Mucosa of descending colon (tissue), 3 donors: ENCODE data around the gene ASAP3. TPM values are rescaled to one million over a fixed set of nuclear protein-coding genes. Genes with fewer than 3 reads are reported as not detected.

Experiments
- ATAC-seq: fragments of 200-7000 bp; cut with Tn5 transposase; one replicate; pipeline ENCODE4 v1.9.1; 2020; ENCODE audit warnings: mild to moderate bottlenecking, moderate library complexity
- DNase-seq, 3 donors: peaks; one replicate each; pipeline ENCODE4 v3.0.0-alpha.2; 2020
- H3K36me3 ChIP-seq: fragments of 200-600 bp; one replicate; pipeline ENCODE4 v1.8.0; 2021; ENCODE audit warnings: low read depth, mild to moderate bottlenecking
- H3K4me1 ChIP-seq: fragments of 200-600 bp; one replicate; pipeline ENCODE4 v1.8.0; 2021; ENCODE audit warnings: low read depth, mild to moderate bottlenecking
- H3K4me3 ChIP-seq: fragments of 200-600 bp; one replicate; pipeline ENCODE4 v1.8.0; 2021; ENCODE audit warnings: mild to moderate bottlenecking
- H3K9me3 ChIP-seq: fragments of 200-600 bp; one replicate; pipeline ENCODE4 v1.8.0; 2021; ENCODE audit warnings: mild to moderate bottlenecking
- intact Hi-C, 2 donors: fragments of 100-400 bp; cut with DNase I in 1 of 2; cut with micrococcal nuclease in 1 of 2; formaldehyde crosslinking; loops; one replicate each; pipeline versions ENCODE4 v1.11.0 to v1.11.1; 2022; cut with DNase I, micrococcal nuclease
- total RNA-seq, 3 donors: library from RNA; stranded (reverse); fragmentation: NEBNext Ultra II Directional in 2 of 3; extraction: Animal tissue kit (Norgen Biotek cat#: 25700) in 2 of 3; gene quantifications; one replicate each; pipeline versions ENCODE4 v1.2.1 to v1.2.4, GENCODE V29; 2021 to 2023
- TF ChIP-seq, protein P1 (sequence below): fragments of 200-600 bp; IDR thresholded peaks from one replicate; pipeline ENCODE4 v1.8.0; 2022; ENCODE audit warnings: antibody characterized with exemption, mild to moderate bottlenecking
- donor health status: DM: no; HTN: no; CAD: no; lungs with moderate emphysema.
- donor health status: DM: no; HTN: no; CAD: no.
- donor health status: DM: no; HTN: yes; CAD: no.

ASAP3 gene
- total RNA-seq, 3 donors from 2014 or later, result 31.2 to 38.8 (median 37.8) TPM

DNA sequence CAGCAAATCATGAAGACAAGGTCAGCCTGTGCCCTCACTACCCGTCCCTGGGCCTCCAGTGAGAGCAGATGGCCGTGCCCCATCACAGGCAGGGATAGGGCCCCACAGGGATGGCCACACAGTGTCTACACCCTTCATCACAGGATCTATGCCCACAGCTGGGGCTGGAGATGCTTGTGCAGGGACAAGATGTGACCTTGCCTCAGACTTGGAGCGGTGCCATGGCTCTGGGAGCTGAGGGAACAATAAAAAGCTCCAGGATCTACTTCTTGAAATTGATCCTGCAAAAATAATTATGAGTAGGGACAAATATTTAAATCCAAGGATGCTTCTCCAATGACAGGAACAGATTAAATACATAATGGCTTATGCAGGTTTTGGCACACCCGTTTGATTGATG lies 34.0 kb downstream of the ASAP3 start:
- Histone ChIP-seq H3K36me3 (no peaks in the 10 kb centered on the region), H3K9me3 (no peaks in the 10 kb centered on the region), H3K4me3 (no peak overlapping the region), H3K4me1 (peaks cover 19% of the 10 kb centered on the region)
- DNase-seq (peak; percentile 78 to 80 (median 78)), ATAC-seq (no peak)
- intact Hi-C loops, result no loop called here
- TF ChIP-seq, protein P1, sequence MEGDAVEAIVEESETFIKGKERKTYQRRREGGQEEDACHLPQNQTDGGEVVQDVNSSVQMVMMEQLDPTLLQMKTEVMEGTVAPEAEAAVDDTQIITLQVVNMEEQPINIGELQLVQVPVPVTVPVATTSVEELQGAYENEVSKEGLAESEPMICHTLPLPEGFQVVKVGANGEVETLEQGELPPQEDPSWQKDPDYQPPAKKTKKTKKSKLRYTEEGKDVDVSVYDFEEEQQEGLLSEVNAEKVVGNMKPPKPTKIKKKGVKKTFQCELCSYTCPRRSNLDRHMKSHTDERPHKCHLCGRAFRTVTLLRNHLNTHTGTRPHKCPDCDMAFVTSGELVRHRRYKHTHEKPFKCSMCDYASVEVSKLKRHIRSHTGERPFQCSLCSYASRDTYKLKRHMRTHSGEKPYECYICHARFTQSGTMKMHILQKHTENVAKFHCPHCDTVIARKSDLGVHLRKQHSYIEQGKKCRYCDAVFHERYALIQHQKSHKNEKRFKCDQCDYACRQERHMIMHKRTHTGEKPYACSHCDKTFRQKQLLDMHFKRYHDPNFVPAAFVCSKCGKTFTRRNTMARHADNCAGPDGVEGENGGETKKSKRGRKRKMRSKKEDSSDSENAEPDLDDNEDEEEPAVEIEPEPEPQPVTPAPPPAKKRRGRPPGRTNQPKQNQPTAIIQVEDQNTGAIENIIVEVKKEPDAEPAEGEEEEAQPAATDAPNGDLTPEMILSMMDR, result no peak

DNA sequence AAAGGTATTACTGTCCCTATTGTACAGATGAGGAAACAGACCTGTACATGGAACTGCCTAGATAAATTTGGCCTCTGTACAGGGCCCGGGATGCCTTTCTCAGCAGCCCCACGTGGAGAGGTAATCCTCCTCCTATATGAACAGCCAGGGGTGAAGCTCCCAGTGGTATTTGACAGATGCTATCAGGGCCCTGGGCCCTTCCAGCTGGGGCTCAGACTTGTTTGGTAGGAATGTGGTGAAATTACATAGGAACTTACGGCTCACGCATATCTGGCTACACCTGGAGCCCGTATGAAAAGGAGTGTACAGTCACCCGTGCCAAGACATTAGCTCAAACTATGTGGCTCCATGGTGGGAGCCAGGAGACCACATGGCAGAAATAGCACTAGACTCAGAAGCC lies 34.7 kb downstream of the ASAP3 start:
- DNase-seq (no peak), ATAC-seq (no peak)
- H3K9me3 ChIP-seq, result no peaks in the 10 kb centered on the region
- TF ChIP-seq, protein P1, result no peak
- intact Hi-C loops, result no loop called here
- H3K4me1 ChIP-seq, result peaks cover 19% of the 10 kb centered on the region
- H3K4me3 ChIP-seq, result no peak overlapping the region
- H3K36me3 ChIP-seq, result no peaks in the 10 kb centered on the region

DNA sequence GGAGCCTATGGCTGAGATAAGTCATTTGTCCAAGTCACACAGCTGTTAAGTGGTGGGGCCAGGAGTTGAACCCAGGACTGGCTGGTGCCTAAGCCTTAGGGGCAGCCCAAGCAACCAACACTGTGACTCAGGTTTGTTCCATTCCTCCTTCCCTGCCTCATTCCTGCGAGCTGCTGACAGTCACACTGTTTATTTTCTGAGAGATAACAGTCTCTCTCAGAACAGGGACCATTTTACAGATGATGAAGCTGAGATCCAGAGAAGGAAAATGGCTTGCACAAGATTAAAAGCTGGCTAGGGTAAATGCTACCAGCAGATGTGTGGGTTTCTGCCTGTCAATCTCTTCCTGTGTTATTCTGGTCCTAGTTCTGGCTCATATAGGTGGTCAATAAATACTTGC lies 35.1 kb downstream of the ASAP3 start:
- Histone ChIP-seq H3K36me3 (no peaks in the 10 kb centered on the region), H3K4me3 (no peak overlapping the region), H3K4me1 (peaks cover 19% of the 10 kb centered on the region), H3K9me3 (no peaks in the 10 kb centered on the region)
- TF ChIP-seq, protein P1, result no peak
- intact Hi-C loops, result no loop called here
- DNase-seq (no peak), ATAC-seq (no peak)

DNA sequence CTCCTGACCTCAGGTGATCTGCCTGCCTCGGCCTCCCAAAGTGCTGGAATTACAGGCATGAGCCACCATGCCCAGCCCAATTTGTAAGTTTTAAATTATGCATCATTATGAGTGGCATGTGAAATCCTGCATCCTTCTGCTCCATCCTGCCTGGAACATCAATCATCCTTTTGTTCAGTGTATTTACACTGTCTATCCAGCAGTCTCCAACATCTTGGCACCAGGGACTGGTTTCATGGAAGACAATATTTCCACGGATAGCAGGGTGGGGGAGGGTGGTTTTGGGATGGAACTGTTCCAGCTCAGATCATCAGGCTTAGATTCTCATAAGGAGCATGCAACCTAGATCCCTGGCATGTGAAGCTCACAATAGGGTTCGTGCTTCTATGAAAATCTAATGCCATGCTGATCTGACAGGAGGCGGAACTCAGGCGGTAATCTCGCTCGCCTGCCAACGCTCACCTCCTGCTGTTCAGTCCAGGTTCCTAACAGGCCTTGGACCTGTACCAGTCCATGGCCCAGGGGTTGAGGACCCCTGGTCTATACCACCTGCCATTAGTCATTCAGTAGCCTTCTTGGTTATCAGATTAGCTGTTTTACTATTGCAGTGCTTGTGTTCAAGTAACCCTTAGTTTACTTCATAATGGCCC lies 37.2 kb downstream of the ASAP3 start:
- Histone ChIP-seq H3K4me3 (no peak overlapping the region), H3K36me3 (no peaks in the 10 kb centered on the region), H3K9me3 (no peaks in the 10 kb centered on the region), H3K4me1 (peaks cover 8% of the 10 kb centered on the region)
- TF ChIP-seq, protein P1, result no peak
- intact Hi-C loops, result no loop called here
- DNase-seq (no peak), ATAC-seq (no peak)

DNA sequence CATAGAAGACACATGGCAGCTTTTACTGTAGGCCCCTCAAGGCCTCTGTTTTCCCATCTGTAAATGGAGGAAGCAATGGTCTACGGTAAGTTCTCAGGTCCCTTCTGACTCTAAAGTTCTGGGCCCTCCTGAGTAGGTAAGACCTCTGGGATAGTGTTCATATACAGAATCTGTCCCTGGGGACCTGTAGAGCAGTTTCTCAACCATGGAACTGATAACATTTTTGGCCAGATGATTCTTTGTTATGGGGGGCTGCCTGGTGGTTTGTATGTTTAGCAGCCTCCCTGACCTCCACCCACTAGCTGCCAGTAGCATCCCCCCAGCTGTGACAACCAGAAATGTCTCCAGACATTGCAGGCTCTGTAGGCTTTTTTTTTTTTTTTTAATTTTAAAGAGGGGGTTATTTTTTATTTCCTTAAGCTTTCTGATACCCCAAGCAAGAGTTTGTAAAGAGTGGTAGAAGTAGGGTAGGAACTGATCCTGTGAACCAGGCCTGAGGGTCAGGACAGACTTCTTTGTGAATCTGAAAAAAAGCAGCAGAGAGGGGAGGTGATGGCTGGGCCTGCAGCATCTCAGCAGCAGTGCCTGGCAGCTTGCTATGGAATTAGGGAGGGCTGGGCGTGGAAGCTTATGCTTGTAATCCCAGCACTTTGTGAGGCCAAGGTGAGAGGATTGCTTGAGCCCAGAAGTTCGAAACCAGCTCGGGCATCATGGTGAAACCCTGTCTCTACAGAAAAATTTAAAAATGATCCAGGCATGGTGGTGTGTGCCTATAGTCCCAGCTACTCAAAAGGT lies 39.2 kb downstream of the ASAP3 start:
- intact Hi-C loops, result no loop called here

More for the DNA sequence above, 39.2 kb downstream of the ASAP3 start:
- no peak for ATAC-seq
- TF ChIP-seq, protein P1, result no peak
- Histone ChIP-seq H3K4me1 (no peaks in the 10 kb centered on the region), H3K36me3 (no peaks in the 10 kb centered on the region), H3K4me3 (no peak overlapping the region), H3K9me3 (no peaks in the 10 kb centered on the region)
- no peak for DNase-seq
